DMS114 treated with DMSO at 0.1 percent for 48 hours (cell line): ENCODE data around the gene ZNF571.
A peak's percentile ranks its signal among the peaks of the same experiment; 100 is the strongest.

Experiments
- DNase-seq: peaks from one replicate; lab custom pipeline; 2025; ENCODE audit not compliant: unreplicated experiment; lab: John Stamatoyannopoulos, UW

ZNF571 gene

DNA sequence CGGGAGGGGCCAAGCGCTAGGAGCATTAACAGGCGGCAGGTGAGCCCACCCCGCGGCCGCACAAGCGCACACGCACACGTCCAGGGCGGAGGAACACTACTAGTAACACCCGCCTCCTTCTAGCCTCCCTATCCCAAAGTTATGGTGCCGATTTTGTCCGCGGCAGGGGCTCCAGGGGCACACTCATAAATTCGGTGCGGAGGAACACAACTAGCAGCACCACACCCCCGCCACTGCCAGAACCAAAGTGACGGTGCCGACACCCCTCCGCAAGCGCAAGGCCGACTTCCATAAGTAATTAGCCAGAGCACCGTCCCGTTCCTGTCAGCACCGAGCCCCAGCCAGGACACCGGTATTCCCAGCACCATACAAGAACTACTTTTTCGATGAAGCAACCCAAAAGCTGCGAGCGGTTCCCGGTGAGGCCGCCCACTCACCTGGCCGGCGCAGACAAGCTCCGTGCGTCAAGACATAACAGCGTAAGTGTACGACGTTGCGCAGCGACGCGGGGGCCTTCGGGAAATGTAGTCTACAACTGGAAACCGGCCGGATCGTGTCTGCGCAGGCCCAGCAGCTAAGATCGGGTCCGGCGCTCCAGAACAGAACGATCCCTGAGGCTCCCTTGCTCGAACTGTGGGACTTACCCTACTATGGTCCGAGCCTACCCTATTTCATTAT is at the start of gene ZNF571, which contains the start of gene ZNF540:
ZNF571 (minus strand) TSS at position 489 of the 678 bp plus-strand sequence. CDS start 8,116 bp downstream, outside the sequence.
ZNF540 (plus strand) TSS at position 573 of the 678 bp plus-strand sequence. CDS start 3,572 bp downstream, outside the sequence.
- peak; percentile 91 for DNase-seq

GRCh38 chr19:37635076-37636056 is 40.8 kb upstream of the ZNF571 start:
- no peak for DNase-seq

- DNase-seq = no peak
Observed at GRCh38 chr19:37594982-37595382, 390 bp upstream of the ZNF571 start.

GRCh38 chr19:37593996-37594303 is 642 bp downstream of the ZNF571 start:
- peak; percentile 34 for DNase-seq

DNA sequence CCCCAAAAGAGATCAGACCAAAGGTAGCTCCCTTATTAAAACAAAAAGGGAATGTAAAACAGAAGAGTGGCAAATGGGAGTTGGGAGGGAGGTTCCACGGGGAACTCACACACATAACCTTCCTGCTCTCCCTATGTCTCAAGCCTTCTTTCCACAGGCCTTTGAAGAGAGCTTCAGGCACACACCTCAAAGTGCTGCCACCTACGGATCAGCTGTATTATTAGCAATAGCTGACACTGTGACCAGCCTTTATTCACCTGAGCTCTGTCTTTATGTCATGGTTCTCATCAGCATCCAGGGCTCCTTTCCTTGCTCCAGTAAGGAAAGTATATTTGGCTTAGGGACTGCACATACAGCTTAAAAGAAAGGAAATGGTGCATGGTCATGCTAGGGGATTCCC is 11.3 kb downstream of the ZNF571 start:
- no peak for DNase-seq

GRCh38 chr19:37572203-37572602 is 22.4 kb downstream of the ZNF571 start:
- no peak for DNase-seq

DNA sequence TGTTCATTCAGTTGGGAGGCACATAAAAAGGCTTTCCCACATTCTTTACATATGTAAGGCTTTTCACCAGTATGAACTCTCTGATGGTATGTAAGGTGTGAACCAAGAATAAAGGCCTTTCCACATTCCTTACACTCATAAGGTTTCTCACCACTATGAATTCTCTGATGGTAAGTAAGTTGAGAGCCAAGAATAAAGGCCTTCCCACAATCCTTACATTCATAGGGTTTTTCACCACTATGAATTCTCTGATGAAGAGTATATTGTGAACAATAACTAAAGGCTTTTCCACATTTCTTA is 29.3 kb downstream of the ZNF571 start:
- no peak for DNase-seq

GRCh38 chr19:37564624-37565369 is 29.8 kb downstream of the ZNF571 start:
- no peak for DNase-seq

DNA sequence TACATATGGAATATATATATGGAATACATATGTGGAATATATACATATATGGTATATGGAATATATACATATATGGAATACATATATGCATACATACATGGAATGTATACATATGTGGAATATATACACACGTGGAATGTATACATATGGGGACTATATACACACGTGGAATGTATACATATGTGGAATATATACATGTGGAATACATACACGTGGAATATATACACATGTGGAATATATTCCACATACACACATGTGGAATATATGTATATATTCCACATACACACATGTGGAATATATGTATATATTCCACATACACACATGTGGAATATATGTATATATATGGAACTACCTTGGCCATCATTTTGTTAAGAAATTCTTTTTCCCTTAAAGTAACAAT is 31.1 kb downstream of the ZNF571 start:
- no peak for DNase-seq

DNA sequence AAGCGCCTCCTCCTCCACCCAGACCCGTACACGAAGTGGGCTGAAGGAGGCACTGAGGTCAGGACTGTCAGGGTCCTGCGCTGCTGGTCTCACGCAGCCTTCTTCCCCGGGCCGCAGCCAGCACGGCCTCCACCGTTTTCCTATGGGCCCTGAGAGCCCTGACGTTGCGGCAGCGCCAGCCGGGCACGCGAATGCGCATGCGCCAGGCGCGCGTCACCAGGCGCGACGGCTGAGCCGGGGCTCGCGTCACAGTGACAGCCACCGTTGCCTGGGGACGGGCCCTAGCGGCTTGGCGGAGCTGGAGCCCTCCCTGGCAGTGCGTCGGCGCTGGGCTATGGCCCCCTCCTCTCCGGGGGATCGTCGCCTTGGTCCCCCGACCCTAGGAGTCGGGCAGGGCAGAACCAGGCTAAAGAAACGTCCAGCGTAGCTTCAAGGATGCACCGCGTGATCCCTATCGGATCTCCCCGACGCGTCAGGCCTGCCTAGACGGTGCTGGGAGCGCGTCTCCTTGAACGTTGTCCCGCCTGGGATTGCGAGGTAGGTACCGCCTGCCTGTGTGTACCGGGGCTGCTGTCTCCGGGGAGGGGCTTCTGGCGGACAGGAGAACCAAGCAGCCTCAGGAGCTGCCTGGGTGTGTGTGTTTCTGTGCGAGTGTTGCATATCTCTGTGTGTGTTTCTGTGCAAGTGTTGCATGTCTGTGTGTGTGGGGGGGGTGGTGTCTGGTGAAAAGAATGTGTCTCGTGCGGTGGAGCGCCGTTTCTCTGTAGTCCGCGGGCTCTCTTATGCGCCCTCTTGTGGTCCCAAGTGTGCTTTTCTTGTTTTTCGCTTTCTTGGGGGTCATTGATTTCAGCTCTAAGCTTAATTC is 43.2 kb downstream of the ZNF571 start:
- no peak for DNase-seq

- DNase-seq = no peak
Observed at GRCh38 chr19:37537391-37537947, 57.1 kb downstream of the ZNF571 start.

DNA sequence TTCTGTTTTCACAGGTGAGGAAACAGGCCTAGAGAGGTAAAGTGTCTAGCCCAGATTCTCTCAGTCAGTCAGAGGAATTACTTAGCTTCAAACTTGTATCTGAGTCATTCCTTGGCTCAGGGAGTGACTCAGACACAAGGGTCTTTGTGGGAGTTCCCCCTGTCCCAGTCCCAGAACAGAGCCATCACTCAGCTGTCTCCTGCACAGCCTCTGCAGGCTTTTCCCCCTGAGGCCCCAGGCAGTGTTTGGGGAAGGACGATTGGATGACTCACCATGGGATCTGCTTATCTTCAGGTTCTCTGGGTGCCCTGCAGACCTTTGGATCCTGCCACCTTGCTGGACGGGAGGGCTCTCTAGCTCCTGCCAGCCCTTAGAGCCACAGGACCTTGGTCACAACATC is 74.7 kb downstream of the ZNF571 start:
- no peak for DNase-seq
